GM15510 (cell line): ENCODE measurements around the gene CCDC172.

Experiments used
- POLR2A ChIP-seq: IDR thresholded peaks from 3 replicates; pipeline ENCODE4 v1.6.1; 2011; ENCODE audit warnings: borderline replicate concordance; ENCODE audit not compliant: insufficient read length; ENCODE audit errors: extremely low read depth

CCDC172 gene, protein sequence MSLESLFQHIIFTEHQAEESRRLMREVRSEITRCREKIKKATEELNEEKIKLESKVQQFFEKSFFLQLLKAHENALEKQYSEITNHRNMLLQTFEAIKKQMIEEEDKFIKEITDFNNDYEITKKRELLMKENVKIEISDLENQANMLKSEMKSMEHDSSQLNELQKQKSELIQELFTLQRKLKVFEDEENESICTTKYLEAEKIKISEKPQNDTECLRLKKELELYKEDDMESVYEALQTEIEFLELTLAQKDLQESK

DNA sequence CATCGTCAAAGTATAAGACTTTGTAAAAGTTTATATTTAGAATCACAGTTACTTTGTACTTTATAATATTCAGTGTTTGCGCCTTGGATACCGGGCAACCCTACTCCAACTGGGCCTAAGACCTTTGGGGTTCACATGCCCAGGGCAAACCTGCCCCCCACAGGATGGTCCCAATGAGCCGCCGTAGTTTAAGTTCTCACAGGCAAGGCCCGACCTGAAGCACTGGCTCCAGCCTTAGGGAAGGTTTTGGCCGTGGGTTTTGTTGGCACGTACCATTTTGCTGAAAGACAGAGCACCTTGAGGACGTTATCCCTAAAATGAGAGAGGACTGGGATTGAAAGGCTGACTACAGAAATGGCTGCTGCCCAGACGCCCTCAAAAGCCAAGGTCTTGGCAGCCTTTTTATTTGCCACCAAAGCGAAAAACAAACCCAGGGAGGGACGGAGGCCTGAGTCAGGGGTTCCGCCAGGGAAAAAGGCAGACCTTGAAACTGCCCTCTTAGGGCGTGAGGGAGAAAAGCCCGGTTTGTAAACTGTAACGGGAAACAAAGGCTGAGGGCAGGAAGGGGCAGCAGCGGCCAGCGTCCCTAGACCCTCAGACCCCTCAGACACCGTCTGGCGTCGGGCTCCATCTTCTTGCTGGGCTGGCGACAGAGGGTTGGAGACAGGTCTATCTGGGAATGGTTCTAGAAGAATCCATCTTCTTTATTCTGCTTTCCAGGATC is at the start of gene CCDC172:
CCDC172 (plus strand) TSS at position 222 of the 724 bp plus-strand sequence. CDS start 564 bp downstream, outside the sequence.
- no peak for TF ChIP-seq POLR2A

DNA sequence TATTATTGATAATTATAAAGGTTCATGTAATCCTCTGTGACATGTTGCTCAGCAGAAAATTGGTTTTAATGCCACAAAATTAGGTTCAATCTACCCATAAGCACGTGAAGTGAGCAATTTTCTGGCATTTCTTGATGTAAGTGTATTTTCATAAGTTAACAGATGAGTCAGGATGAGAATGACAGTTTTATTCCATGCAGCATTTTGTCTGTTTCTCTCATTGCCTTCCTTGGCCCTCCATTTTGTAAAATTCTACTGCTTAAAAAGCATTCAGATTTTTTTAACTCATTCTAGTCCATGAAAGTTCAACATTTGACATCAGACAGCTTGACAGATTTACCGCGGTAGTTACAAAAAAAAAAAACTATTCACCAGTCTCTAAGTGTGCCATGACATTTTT is 47.3 kb upstream of the CCDC172 start:
- no peak for TF ChIP-seq POLR2A

DNA sequence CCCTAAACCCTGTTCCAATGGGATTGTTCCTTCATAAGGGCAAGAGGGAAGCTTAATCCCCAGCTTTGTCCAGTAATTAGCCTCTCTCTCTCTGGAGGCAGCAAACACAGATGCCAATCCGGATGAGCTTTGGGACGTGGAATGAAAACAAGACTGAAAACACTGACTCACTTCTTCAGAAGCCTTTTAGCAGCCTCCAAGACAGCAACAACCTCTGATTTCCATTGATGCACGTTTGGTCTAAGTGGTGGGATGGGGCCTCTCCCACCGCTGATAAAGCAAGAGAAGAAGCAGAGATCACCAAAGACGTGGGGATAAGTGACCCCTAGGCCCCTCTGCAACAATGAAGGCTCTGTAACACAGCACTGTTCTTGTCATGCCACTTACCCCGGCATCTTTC is 45.4 kb upstream of the CCDC172 start:
- TF ChIP-seq POLR2A, result no peak

DNA sequence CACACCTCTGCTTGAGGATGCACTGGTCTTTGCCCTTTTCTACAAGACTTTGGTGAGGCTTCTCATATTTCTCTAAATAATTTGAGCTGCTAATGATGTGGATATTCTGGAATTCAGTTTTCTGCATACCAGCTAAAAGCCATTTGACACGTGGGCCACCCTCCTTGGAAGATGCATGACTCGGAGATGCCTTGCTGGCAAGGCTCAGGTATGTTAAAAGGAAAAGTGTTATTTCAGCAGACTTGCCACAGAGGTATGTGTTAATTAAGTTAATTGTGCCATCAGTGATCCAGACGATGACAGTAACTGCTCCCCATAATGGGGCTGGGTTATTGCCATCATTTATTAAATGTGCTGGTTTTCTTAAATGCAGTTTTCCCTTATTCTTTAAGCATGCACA is 42.5 kb upstream of the CCDC172 start:
- TF ChIP-seq POLR2A, result no peak

DNA sequence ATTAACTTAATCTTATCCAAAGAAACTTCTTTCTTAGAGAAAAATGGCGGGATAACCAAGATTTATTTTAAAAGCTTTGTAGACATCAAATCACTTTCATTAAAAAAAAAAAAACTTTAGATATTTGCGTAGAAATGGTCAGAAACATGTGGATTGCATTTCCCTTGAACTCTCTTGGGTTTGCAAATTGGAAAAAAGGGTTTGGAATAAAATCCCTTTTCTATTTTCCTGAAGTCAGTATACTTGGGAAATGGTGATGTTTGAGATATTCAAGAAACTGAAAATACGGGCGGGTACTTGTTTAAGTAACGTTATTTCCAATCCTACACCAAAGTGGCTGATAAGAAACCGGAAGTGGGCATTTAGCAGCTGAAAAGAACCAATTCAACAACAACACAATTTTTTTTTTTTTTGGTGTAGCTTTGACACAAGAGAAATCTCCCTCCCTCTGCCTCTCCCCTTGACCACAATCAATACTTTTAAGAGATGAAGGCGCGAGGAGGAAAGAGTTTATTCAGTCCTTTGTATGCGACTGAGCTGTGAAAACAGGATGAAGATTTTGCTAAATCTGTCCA is 37.5 kb upstream of the CCDC172 start:
- no peak for TF ChIP-seq POLR2A

DNA sequence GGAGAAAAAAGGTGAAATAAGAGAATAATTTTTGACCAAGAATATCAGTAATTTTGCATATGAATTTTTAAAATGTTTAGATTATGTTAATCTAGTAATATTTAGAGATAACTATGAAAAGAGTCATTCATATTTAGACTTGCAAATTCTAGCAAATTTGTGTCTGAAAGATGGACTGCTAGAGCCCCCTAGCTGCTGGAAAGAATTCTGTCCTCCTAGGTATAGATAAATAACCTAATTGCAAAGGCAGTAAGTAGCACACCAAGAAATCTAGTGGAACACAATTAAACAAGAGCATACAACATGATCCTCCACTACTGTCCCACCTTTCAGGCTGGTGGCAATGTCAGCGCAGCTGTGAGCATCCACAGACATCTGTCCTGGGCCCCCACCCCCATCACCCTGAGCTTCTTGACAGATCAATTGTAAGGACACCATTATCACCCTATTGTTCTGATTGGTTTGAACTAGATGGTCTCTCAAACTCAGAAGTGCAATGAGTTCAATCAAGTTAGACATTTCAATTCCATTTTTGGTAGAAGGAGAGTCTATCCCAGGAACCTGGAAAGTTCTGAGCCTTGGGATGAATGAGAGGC is 36.2 kb upstream of the CCDC172 start:
- no peak for TF ChIP-seq POLR2A

DNA sequence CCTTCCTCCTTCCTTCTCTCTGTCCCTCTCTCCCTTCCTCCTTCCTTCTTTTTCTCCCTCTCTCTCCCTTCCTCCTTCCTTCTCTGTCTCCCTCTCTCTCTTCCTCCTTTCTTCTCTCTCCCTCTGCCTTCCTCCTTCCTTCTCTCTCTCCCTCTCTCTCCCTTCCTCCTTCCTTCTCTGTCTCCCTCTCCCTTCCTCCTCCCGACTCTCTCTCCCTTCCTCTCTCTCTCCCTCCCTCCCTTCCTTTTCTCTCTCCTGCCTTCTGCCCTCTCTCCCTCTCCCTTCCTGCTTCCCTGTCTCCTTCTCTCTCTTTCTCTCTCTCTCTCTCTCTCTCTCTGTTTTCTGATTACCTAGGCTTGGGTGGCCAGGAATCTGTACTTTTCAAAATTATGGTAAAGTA is 34.6 kb upstream of the CCDC172 start:
- TF ChIP-seq POLR2A, result no peak

DNA sequence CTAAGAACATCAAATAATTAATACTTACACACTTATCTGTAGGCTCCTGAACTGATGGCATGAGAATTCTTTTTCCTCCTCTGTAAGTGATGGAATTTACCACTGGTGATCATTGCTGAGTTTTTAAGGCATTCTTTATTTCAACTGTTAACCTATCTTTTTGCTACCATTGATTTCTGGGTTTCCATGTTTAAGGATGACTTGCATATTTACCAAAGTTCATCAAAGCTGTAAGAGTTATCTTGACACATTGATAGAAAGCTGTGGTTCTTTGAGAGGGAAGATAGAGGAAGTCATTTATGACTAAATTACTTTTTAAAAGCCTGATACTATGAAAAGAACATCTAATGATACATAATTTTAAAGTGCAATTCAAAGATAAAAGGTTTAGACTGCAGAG is 31.8 kb upstream of the CCDC172 start:
- TF ChIP-seq POLR2A, result no peak

DNA sequence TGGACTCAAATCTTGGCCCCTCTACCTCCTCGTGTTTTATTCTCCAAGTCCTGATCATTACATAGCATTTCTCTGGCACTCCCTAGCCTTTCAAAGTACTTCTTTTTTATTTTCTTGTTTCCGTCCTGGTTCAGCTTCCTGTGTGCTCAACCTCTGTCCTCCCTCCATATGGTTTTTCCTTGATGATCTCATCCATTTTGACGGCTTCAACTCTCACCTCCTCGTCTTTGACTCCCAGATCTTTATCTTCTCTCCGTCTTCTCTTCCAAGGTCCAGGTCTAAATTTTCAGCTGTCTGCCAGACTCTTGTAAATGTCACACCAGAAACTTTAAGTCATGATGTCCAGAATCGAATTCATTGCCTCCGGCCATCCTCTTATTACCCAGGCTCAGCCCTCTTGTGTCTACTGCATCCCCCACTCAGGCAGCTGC is 27.9 kb upstream of the CCDC172 start:
- no peak for TF ChIP-seq POLR2A

DNA sequence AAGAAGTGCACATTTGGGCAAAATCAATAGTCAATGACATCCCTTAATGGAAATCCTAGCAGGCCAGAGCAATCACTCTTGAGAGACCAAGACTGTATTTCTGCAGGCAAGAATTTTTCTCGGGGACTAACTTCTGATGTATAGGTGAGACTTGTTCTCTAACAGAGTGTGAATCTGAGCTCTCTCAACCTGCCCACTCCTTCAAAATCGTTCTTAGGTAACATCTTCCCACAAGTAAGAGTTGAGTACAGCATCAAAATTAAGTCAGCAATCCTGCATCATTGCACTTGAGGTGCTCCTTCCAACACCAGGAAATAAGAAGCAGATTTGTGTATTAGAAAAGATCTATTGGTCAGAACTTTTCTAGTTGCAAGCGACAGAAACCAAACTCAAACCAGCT is 25.7 kb upstream of the CCDC172 start:
- no peak for TF ChIP-seq POLR2A

DNA sequence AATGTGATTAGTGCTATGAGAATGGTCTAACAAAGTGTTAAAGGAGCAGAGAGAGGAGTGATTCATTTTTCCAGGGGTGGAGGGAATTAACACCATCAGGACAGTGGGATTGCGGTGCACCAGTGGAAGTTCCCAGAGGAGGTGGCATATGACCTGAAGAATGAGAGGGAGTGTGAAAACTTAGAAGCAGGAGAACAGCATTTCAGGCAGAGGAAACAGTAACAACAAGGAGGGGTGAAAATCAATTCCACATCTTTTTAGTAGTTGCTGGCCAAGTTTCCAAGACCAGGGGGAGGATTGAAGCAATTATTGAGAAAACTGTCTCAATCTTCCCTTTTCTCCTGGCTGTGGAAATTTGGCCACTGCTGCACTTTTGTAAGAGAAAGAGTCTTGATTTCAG is 23.7 kb upstream of the CCDC172 start:
- no peak for TF ChIP-seq POLR2A

DNA sequence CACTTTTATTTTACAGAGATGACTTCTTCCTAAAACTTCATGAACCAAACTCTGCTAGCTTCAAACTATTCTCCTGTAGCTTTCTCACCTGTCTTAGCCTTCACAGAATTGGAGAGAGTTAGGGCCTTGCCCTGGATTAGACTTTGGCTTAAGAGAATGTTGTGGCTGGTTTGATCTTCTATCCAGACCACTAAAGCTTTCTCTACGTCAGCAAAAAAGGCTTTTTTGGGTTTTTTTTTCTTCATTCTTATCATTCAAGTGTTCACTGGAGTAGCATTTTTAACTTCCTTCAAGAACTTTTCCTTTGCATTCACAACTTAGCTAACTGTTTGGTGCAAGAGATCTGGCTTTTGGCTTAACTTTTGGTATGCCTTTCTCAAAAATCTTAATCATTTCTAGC is 19.3 kb upstream of the CCDC172 start:
- TF ChIP-seq POLR2A, result no peak

DNA sequence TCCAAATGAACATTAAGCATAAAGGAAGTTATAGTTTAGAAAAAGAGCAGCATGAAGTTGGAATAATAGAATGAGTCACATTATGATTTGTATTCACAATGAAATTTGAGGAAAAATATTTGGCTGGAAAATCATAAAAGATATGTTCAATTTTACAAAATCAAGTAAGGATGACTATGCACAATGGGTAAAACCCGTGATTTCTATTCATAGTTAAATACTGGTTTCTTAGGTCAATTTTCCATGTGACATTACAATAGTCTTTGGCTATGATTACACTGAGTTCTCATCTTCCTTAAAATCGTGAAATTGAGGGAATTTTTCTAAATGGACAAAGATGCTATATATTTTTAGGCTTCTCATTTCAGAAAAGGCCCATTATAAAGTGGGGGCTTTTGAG is 17.4 kb upstream of the CCDC172 start:
- TF ChIP-seq POLR2A, result no peak

DNA sequence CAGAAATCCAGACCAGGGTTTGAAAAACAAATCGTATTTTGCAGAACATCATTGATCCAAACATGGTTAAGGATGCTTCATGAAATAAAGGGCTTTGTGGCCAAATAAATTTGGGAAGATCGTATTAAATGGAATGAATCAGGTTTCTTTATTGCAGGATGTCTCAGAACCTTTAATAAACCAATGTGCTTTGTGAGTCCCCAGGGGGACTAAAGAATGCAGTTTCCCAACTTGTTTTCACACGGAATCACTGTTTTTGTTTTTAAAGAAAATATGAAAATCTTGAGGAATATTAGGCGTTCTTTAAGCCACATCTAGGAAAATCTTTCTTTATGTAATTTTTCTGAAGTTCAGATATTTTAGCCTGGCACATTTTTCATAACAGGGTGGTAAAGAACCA is 16.8 kb upstream of the CCDC172 start:
- TF ChIP-seq POLR2A, result no peak

DNA sequence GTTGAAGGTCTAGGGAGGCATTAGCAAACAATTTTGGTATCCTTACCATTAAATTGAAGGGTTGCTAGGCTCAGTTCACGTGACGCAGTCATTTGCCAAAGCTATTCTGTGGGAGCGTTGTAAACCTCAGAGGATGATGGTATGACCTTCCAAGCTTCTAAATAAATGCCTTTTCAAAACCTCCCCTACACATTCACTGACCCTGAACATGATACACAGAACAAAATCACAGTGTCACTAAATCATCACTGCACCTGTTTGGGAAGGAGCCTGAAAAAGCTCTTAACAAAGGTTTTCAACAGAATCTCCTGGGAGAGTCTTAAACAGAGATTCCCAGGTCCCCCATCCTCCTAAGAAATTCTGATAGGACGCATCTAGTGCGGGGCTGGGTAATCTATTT is 13.2 kb upstream of the CCDC172 start:
- no peak for TF ChIP-seq POLR2A

DNA sequence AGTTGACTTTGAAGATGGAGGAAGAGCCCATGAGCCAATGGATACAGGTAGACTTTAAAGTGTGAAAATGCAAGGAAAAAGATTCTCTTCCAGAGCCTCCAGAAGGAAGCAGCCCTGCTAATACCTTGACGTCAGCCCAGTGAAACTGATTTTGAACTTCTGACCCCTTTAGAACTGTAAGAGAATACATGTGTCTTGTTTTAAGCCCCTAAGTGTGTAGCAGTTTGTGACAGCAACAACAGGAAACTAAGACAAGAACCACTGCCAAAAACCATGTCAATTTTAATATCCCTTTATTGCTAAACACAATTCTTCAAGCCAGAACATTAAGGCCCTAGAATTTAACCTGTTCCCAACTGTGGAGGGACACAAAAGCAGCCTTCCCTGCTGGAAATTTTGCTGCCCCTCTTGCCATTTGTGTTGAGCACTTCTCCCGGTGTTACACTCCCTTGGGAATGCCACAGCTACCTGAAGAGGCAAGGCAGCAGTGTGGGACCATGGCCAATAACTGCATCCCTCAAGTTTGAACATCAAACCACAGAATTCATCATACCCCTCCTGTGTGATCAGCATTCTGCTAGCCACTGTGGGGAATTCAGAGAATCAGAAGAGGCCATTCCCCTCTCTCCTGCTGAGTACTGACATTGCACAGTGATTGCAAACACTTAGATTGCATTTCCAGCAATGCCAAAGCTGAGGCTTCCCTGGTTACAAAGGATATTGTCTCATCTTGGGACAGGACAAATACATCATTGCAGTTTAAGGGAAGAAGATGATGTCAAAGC is 12.3 kb upstream of the CCDC172 start:
- TF ChIP-seq POLR2A, result no peak

DNA sequence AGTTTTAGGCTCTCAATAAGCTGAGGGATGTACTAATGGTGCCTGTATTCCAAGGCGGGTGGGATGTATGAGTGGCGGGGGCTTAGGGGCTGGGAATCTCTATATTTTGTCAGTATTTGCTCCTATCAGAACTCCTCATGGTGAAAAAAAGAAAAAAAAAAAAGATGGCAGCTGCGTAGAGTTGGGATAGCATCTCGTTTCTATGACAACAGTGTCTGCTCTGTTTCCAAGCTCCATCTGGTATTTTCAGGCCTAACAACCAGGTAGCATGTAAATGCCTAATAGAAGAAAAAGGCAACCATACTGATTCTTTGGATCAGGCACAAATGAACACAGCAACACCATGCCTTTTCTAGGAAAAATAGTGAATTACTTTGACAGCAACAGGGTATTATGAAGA is 11.7 kb upstream of the CCDC172 start:
- no peak for TF ChIP-seq POLR2A
